Midbrain (tissue), 1 donor: ENCODE data around the gene KLRF1.

Source experiments
- DNase-seq: peaks from one replicate; lab custom pipeline; 2025; lab: John Stamatoyannopoulos, UW

KLRF1 gene

GRCh38 chr12:9827209-9827888 lies at the start of gene KLRF1:
TSS of gene KLRF1 (plus strand) at chr12:9827481. CDS start at chr12:9827545, 64 bp downstream.
- no peak for DNase-seq

- no peak for DNase-seq
Observed at GRCh38 chr12:9779209-9779608, 48.1 kb upstream of the KLRF1 start.

- no peak for DNase-seq
Observed at GRCh38 chr12:9781360-9781759, 45.9 kb upstream of the KLRF1 start.

GRCh38 chr12:9782547-9783382 lies 44.5 kb upstream of the KLRF1 start:
- DNase-seq: no peak

GRCh38 chr12:9784326-9784725 lies 43.0 kb upstream of the KLRF1 start:
- DNase-seq: no peak

GRCh38 chr12:9784816-9785215 lies 42.5 kb upstream of the KLRF1 start:
- DNase-seq: no peak

GRCh38 chr12:9786726-9787717 lies 40.3 kb upstream of the KLRF1 start:
- DNase-seq: no peak

GRCh38 chr12:9792185-9792900 lies 34.9 kb upstream of the KLRF1 start:
- DNase-seq: no peak

- DNase-seq: no peak
Observed at GRCh38 chr12:9792961-9793617, 34.2 kb upstream of the KLRF1 start.

- DNase-seq: no peak
Observed at GRCh38 chr12:9793779-9794395, 33.4 kb upstream of the KLRF1 start.

- DNase-seq: no peak
Observed at GRCh38 chr12:9794484-9795093, 32.7 kb upstream of the KLRF1 start.

- no peak for DNase-seq
Observed at GRCh38 chr12:9795945-9796344, 31.3 kb upstream of the KLRF1 start.

- no peak for DNase-seq
Observed at GRCh38 chr12:9796346-9796745, 30.9 kb upstream of the KLRF1 start.

GRCh38 chr12:9796971-9797370 lies 30.3 kb upstream of the KLRF1 start:
- no peak for DNase-seq

GRCh38 chr12:9797722-9798619 lies 29.3 kb upstream of the KLRF1 start:
- no peak for DNase-seq

GRCh38 chr12:9799961-9800360 lies 27.3 kb upstream of the KLRF1 start:
- DNase-seq: no peak

GRCh38 chr12:9805883-9806282 lies 21.4 kb upstream of the KLRF1 start:
- no peak for DNase-seq

GRCh38 chr12:9806714-9807113 lies 20.6 kb upstream of the KLRF1 start:
- DNase-seq: no peak

GRCh38 chr12:9808504-9808903 lies 18.8 kb upstream of the KLRF1 start:
- DNase-seq: no peak
